ENCODE results near the gene CACNA2D4. TPM values are rescaled to one million over a fixed set of nuclear protein-coding genes. Genes with fewer than 3 reads are reported as not detected.

CACNA2D4 gene, protein sequence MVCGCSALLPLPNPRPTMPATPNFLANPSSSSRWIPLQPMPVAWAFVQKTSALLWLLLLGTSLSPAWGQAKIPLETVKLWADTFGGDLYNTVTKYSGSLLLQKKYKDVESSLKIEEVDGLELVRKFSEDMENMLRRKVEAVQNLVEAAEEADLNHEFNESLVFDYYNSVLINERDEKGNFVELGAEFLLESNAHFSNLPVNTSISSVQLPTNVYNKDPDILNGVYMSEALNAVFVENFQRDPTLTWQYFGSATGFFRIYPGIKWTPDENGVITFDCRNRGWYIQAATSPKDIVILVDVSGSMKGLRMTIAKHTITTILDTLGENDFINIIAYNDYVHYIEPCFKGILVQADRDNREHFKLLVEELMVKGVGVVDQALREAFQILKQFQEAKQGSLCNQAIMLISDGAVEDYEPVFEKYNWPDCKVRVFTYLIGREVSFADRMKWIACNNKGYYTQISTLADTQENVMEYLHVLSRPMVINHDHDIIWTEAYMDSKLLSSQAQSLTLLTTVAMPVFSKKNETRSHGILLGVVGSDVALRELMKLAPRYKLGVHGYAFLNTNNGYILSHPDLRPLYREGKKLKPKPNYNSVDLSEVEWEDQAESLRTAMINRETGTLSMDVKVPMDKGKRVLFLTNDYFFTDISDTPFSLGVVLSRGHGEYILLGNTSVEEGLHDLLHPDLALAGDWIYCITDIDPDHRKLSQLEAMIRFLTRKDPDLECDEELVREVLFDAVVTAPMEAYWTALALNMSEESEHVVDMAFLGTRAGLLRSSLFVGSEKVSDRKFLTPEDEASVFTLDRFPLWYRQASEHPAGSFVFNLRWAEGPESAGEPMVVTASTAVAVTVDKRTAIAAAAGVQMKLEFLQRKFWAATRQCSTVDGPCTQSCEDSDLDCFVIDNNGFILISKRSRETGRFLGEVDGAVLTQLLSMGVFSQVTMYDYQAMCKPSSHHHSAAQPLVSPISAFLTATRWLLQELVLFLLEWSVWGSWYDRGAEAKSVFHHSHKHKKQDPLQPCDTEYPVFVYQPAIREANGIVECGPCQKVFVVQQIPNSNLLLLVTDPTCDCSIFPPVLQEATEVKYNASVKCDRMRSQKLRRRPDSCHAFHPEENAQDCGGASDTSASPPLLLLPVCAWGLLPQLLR
- total RNA-seq, result 1 to 10 TPM; 3.9 to 9.3 (median 4.8) TPM
- long read RNA-seq, donor 1, result 0 reads
- long read RNA-seq, donor 2, partial matches to known transcripts, result 0 of 1 reads
- long read RNA-seq, donor 2, other reads (novel, unspliced or antisense), result 0 of 1 reads

- ATAC-seq (no peak), DNase-seq (no peak)
- H3K4me1 ChIP-seq (ENCODE audit: low read depth), result no peaks in the 10 kb centered on the region
- H3K4me3 ChIP-seq, result no peak within 1 kb of the TSS
- no peak for TF ChIP-seq CTCF (IDR thresholded peaks at IDR 0.05)
- H3K36me3 ChIP-seq (ENCODE audit: low read depth), result no peaks in the 10 kb centered on the region
- intact Hi-C loops (cut with DNase I, micrococcal nuclease), result no loop called here
- no peaks in the 10 kb centered on the region for H3K9me3 ChIP-seq
These were observed at the start of gene CACNA2D4 for GRCh38 chr12:1918081-1918883. Gene CACNA2D4 (minus strand): TSS chr12:1918652. CDS start chr12:1918473, 179 bp downstream.

GRCh38 chr12:1966561-1967226, 48.2 kb upstream of the CACNA2D4 start:
- no peaks in the 10 kb centered on the region for H3K36me3 ChIP-seq (ENCODE audit: low read depth)
- ATAC-seq (no peak), DNase-seq (no peak)
- intact Hi-C loops (cut with DNase I, micrococcal nuclease), result no loop called here
- no peak overlapping the region for H3K4me3 ChIP-seq
- no peaks in the 10 kb centered on the region for H3K9me3 ChIP-seq
- no peaks in the 10 kb centered on the region for H3K4me1 ChIP-seq (ENCODE audit: low read depth)
- TF ChIP-seq CTCF (IDR thresholded peaks at IDR 0.05), result no peak

DNA sequence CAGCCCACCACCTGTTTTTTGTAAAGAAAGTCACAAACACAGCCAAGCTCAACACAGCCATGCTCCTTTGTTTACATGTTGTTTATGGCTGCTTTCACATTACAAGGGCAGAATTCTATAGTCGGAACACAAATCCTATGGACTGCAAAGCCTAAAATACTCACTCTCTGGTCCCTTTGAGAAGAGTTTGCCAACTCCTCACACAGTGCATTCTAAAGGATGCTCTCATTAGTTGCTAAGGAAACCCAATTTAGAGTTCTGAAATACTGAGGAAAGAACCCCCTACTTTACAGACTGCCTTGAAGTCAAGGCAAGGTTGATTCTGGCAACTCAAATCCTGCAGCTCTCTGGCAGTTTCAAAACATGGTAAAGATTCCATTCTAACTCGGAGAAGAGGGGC, 47.5 kb upstream of the CACNA2D4 start:
- intact Hi-C loops (cut with DNase I, micrococcal nuclease), result no loop called here

More for the DNA sequence above, 47.5 kb upstream of the CACNA2D4 start:
- H3K36me3 ChIP-seq (ENCODE audit: low read depth), result no peaks in the 10 kb centered on the region
- ATAC-seq, result no peak
- no peak for TF ChIP-seq CTCF (IDR thresholded peaks at IDR 0.05)
- H3K9me3 ChIP-seq, result no peaks in the 10 kb centered on the region
- DNase-seq, result no peak
- no peak overlapping the region for H3K4me3 ChIP-seq
- no peaks in the 10 kb centered on the region for H3K4me1 ChIP-seq (ENCODE audit: low read depth)
